ENCODE measurements around the gene SARS1.

The SARS1 gene

DNA sequence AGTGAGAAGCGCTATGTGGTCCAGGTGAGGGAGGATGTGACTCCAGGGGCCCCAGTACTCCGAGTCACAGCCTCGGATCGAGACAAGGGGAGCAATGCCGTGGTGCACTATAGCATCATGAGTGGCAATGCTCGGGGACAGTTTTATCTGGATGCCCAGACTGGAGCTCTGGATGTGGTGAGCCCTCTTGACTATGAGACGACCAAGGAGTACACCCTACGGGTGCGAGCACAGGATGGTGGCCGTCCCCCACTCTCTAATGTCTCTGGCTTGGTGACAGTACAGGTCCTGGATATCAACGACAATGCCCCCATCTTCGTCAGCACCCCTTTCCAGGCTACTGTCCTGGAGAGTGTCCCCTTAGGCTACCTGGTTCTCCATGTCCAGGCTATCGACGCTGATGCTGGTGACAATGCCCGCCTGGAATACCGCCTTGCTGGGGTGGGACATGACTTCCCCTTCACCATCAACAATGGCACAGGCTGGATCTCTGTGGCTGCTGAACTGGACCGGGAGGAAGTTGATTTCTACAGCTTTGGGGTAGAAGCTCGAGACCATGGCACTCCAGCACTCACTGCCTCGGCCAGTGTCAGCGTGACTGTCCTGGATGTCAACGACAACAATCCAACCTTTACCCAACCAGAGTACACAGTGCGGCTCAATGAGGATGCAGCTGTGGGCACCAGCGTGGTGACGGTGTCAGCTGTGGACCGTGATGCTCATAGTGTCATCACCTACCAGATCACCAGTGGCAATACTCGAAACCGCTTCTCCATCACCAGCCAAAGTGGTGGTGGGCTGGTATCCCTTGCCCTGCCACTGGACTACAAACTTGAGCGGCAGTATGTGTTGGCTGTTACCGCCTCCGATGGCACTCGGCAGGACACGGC is 37.8 kb downstream of the SARS1 start:
- H3K4me3 ChIP-seq (ENCODE audit: extremely low read depth, insufficient read depth, low read length, poor library complexity, severe bottlenecking): no peak overlapping the region
- no peaks in the 10 kb centered on the region for H3K9me3 ChIP-seq (ENCODE audit: control insufficient read depth, low read length)
- no peak overlapping the region for H3K27ac ChIP-seq (ENCODE audit: low read depth, low read length, severe bottlenecking)
- H3K36me3 ChIP-seq (ENCODE audit: control insufficient read depth, insufficient read depth, low read length): no peaks in the 10 kb centered on the region
- WGBS, 2 experiments (ENCODE audit: insufficient coverage in 2 of 2): 95 to 96% methylated on average over 29 to 30 of the region's 32 CpGs
- peaks cover 31% of the 10 kb centered on the region for H3K4me1 ChIP-seq (ENCODE audit: control insufficient read depth, insufficient read depth, low read length, poor library complexity, severe bottlenecking)

DNA sequence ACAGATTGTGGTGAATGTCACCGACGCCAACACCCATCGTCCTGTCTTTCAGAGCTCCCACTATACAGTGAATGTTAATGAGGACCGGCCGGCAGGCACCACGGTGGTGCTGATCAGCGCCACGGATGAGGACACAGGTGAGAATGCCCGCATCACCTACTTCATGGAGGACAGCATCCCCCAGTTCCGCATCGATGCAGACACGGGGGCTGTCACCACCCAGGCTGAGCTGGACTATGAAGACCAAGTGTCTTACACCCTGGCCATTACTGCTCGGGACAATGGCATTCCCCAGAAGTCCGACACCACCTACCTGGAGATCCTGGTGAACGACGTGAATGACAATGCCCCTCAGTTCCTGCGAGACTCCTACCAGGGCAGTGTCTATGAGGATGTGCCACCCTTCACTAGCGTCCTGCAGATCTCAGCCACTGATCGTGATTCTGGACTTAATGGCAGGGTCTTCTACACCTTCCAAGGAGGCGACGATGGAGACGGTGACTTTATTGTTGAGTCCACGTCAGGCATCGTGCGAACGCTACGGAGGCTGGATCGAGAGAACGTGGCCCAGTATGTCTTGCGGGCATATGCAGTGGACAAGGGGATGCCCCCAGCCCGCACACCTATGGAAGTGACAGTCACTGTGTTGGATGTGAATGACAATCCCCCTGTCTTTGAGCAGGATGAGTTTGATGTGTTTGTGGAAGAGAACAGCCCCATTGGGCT is 38.6 kb downstream of the SARS1 start:
- H3K9me3 ChIP-seq (ENCODE audit: control insufficient read depth, low read length): no peaks in the 10 kb centered on the region
- H3K4me1 ChIP-seq (ENCODE audit: control insufficient read depth, insufficient read depth, low read length, poor library complexity, severe bottlenecking): peaks cover 31% of the 10 kb centered on the region
- 99% methylated on average over 31 of the region's 31 CpGs for WGBS, 2 experiments (ENCODE audit: insufficient coverage in 2 of 2)

DNA sequence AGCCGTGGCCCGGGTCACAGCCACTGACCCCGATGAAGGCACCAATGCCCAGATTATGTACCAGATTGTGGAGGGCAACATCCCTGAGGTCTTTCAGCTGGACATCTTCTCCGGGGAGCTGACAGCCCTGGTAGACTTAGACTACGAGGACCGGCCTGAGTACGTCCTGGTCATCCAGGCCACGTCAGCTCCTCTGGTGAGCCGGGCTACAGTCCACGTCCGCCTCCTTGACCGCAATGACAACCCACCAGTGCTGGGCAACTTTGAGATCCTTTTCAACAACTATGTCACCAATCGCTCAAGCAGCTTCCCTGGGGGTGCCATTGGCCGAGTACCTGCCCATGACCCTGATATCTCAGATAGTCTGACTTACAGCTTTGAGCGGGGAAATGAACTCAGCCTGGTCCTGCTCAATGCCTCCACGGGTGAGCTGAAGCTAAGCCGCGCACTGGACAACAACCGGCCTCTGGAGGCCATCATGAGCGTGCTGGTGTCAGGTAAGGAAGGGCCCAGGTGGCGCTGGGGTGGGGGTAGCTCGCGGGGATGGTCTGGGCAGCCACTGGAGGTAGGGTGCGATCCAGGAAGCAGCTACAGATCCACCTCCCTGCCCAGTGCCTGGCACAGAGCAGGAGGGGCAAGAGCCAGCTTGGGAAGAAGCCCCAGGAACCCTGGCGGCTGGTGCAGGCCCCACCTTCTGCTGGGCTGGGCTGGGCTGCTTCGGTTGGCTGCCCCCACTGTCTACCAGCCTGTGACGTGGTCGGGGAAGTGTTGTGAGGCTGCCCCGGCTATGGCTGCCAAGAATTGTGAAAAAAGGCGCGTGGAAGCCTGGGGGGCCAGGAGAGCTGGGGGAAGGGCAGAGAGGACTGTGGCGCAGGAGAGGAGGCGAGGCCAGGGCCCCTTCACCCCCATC is 39.4 kb downstream of the SARS1 start:
- 84 to 87% methylated on average over 32 to 33 of the region's 33 CpGs for WGBS, 2 experiments (ENCODE audit: insufficient coverage in 2 of 2)
- Histone ChIP-seq H3K4me3 (ENCODE audit: extremely low read depth, insufficient read depth, low read length, poor library complexity, severe bottlenecking) (no peak overlapping the region), H3K9me3 (ENCODE audit: control insufficient read depth, low read length) (no peaks in the 10 kb centered on the region), H3K27ac (ENCODE audit: low read depth, low read length, severe bottlenecking) (peak overlapping the region; percentile 95), H3K4me1 (ENCODE audit: control insufficient read depth, insufficient read depth, low read length, poor library complexity, severe bottlenecking) (peaks cover 36% of the 10 kb centered on the region), H3K36me3 (ENCODE audit: control insufficient read depth, insufficient read depth, low read length) (no peaks in the 10 kb centered on the region)

More for the DNA sequence above, 38.6 kb downstream of the SARS1 start:
- Histone ChIP-seq H3K27ac (ENCODE audit: low read depth, low read length, severe bottlenecking) (no peak overlapping the region), H3K4me3 (ENCODE audit: extremely low read depth, insufficient read depth, low read length, poor library complexity, severe bottlenecking) (no peak overlapping the region), H3K36me3 (ENCODE audit: control insufficient read depth, insufficient read depth, low read length) (no peaks in the 10 kb centered on the region)

DNA sequence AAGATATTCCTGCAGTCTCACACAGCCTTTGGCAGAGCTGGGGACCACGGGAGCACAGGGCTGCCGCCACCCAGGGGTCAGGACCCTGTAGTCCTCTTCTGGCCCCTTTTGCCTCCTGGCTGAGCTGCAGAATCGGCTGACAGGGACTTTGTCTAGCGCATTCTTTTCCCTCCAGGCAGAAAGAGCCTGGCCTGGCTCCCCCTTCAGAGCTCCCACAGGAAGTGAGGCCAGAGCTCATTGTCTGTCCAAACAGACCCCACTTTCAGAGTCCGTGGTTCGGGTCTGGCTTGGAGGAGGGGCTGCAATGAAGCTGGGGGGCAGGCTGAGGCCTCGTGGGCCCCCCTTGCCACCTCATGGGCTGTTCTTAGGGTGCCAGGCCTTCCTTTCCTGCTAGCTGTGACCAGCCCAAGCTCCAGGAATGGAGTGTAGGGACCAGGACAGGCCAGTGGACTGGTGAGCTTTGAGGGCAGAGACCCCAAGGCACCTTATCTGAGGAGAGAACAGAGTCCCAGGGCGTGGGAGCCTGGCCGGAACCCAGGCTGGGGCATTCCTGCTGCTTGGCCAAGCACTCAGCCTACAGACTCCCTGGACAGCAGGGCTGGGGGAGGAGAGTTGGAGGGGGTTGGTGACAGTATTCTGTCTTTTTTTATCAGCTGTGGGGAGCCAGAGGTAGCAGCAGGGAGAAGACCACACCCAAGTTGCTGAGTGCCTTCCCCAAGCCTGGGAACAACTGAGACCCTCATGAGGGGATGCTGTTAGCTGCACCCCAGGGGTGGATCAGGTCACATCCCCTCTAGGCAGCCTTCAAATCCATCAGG is 40.3 kb downstream of the SARS1 start:
- H3K27ac ChIP-seq (ENCODE audit: low read depth, low read length, severe bottlenecking): peak overlapping the region; percentile 95
- 47 to 55% methylated on average over 6 to 7 of the region's 9 CpGs for WGBS, 2 experiments (ENCODE audit: insufficient coverage in 2 of 2)
- peak overlapping the region; percentile 11 for H3K4me3 ChIP-seq (ENCODE audit: extremely low read depth, insufficient read depth, low read length, poor library complexity, severe bottlenecking)
- H3K9me3 ChIP-seq (ENCODE audit: control insufficient read depth, low read length): no peaks in the 10 kb centered on the region
- H3K36me3 ChIP-seq (ENCODE audit: control insufficient read depth, insufficient read depth, low read length): no peaks in the 10 kb centered on the region
- peaks cover 32% of the 10 kb centered on the region for H3K4me1 ChIP-seq (ENCODE audit: control insufficient read depth, insufficient read depth, low read length, poor library complexity, severe bottlenecking)

DNA sequence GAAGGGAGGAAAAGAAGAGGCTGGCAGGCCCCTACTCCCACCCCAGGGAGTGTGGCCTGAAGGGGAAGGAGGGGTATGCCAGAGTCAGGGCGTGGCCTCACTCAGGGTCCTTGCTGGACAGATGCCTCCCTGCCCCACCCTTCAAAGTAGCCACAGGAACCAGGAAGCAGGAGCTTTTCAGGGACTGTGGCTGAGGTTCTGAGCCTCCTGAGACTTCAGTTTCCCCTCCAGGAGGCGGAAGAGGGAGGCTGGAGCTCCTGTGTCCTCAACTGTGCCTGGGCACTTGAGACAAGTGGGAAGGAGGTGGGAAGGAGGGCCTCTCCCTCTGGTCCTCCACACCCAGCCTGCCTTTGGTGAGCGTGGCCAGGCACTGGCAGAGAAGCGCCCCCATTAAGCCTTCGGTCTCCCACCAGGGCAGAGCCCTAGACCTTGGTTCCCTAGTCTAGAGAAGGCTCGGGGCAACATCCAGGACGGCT is 40.9 kb downstream of the SARS1 start:
- Histone ChIP-seq H3K4me3 (ENCODE audit: extremely low read depth, insufficient read depth, low read length, poor library complexity, severe bottlenecking) (no peak overlapping the region), H3K36me3 (ENCODE audit: control insufficient read depth, insufficient read depth, low read length) (no peaks in the 10 kb centered on the region), H3K4me1 (ENCODE audit: control insufficient read depth, insufficient read depth, low read length, poor library complexity, severe bottlenecking) (peaks cover 30% of the 10 kb centered on the region), H3K27ac (ENCODE audit: low read depth, low read length, severe bottlenecking) (peak overlapping the region; percentile 95), H3K9me3 (ENCODE audit: control insufficient read depth, low read length) (no peaks in the 10 kb centered on the region)
- 56 to 82% methylated on average over 3 to 5 of the region's 7 CpGs for WGBS, 2 experiments (ENCODE audit: insufficient coverage in 2 of 2)

DNA sequence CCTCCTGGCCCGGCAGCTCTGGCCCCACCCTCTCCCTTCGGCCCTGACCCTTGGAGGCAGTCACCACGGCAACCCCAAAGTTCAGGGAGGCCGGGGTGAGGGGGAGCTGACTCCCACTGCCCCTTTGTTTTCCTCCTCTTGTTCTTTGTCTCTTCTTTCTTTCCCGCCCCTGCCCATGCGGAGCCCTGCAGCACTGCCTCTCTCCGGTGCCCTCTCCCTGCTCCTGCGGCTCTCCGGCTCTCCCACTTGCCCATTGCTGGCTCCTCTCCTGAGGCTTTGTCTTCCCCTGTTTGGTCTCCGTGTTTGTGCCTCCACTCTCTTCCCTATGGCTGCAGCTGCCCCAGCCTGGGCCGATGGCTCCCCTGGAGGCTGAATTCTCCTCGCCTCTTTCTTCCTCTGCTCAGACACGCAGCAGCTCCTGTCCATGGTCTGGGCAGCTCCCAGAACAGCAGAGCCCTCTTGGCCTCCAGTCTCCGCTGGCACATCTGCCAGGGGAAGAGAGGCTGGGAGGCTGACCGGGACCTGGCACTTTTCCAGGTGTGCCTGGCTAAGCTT is 41.5 kb downstream of the SARS1 start:
- 61% methylated on average over 12 to 15 of the region's 15 CpGs for WGBS, 2 experiments (ENCODE audit: insufficient coverage in 2 of 2)
- H3K4me3 ChIP-seq (ENCODE audit: extremely low read depth, insufficient read depth, low read length, poor library complexity, severe bottlenecking): no peak overlapping the region
- no peaks in the 10 kb centered on the region for H3K36me3 ChIP-seq (ENCODE audit: control insufficient read depth, insufficient read depth, low read length)
- H3K27ac ChIP-seq (ENCODE audit: low read depth, low read length, severe bottlenecking): peak overlapping the region; percentile 57
- H3K4me1 ChIP-seq (ENCODE audit: control insufficient read depth, insufficient read depth, low read length, poor library complexity, severe bottlenecking): peaks cover 31% of the 10 kb centered on the region
- no peaks in the 10 kb centered on the region for H3K9me3 ChIP-seq (ENCODE audit: control insufficient read depth, low read length)

DNA sequence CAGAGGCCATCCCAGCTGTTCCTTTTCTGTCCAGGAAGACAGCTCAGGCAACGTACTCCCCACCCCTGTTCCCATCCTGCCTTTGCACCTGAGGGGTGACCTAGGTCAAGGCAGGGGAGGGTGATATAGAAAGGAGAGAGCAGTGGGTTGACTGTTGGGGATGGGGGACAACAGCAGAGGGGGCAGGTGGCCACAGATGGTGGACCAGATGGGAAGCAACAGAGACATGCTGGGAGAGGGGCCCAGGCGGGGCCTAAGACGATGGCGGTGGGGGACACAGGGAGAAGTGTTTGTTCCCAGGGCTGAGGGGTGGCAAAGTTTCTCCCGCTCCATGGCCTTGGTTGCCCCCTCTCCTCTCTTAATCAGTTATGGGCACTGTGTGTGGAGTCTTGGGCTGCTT is 42.0 kb downstream of the SARS1 start:
- 92 to 96% methylated on average over 2 to 4 of the region's 5 CpGs for WGBS, 2 experiments (ENCODE audit: insufficient coverage in 2 of 2)
- no peaks in the 10 kb centered on the region for H3K36me3 ChIP-seq (ENCODE audit: control insufficient read depth, insufficient read depth, low read length)
- H3K9me3 ChIP-seq (ENCODE audit: control insufficient read depth, low read length): no peaks in the 10 kb centered on the region
- peaks cover 36% of the 10 kb centered on the region for H3K4me1 ChIP-seq (ENCODE audit: control insufficient read depth, insufficient read depth, low read length, poor library complexity, severe bottlenecking)
- H3K4me3 ChIP-seq (ENCODE audit: extremely low read depth, insufficient read depth, low read length, poor library complexity, severe bottlenecking): no peak overlapping the region
- peak overlapping the region; percentile 5 for H3K27ac ChIP-seq (ENCODE audit: low read depth, low read length, severe bottlenecking)

DNA sequence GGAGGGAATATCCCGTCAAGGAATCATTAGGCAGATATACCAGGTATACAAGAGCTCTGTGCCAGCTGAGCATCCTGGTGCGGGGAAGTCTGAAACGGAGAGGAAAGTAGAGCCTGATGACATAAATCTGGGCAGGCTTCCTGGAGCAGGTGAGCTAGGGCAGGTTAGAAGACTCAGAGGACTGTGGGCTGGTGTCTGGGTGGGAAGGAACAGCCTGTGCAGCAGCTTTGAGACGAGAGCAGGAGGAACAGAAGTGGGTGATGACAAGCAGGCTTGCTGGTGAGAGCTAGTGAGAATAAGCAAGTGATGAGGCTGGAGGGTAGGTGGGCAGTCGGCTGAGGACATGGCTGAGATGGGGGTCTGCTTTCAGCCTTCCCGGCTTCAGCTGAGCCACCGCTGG is 42.4 kb downstream of the SARS1 start:
- H3K27ac ChIP-seq (ENCODE audit: low read depth, low read length, severe bottlenecking): peak overlapping the region; percentile 5
- H3K36me3 ChIP-seq (ENCODE audit: control insufficient read depth, insufficient read depth, low read length): no peaks in the 10 kb centered on the region
- 87 to 99% methylated on average over 5 to 6 of the region's 7 CpGs for WGBS, 2 experiments (ENCODE audit: insufficient coverage in 2 of 2)
- H3K9me3 ChIP-seq (ENCODE audit: control insufficient read depth, low read length): no peaks in the 10 kb centered on the region
- peaks cover 38% of the 10 kb centered on the region for H3K4me1 ChIP-seq (ENCODE audit: control insufficient read depth, insufficient read depth, low read length, poor library complexity, severe bottlenecking)
- no peak overlapping the region for H3K4me3 ChIP-seq (ENCODE audit: extremely low read depth, insufficient read depth, low read length, poor library complexity, severe bottlenecking)

DNA sequence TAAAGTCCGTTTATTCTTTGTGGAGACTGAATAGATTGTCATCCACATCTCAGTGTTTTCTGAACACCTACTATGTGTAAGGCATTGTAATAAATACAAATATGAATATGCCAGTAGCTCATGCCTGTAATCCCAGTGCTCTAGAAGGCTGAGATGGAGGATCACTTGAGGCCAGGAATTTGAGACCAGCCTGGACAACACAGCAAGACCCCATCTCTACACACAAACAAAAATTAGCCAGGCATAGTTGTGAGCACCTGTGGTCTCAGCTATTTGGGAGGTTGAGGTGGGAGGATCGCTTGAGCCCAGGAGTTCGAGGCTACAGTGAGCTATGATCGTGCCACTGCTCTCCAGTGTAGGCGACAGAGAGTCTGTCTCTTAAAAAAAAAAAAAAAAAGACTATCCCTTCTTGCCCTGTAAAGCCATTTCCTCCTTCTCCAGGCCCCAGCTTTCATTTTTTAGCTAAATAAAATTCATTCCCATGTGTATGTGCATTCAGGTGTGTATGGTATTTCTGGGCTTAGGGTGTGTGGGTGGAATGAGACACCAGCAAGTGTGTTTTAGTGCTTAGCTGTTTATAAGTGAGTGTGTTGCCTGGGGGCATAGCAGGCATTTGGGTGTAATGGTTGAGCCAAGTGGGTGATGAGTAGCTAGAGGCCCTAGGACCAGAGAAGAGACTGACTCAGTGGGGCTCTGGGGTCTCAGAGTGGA is 43.4 kb downstream of the SARS1 start:
- H3K9me3 ChIP-seq (ENCODE audit: control insufficient read depth, low read length): no peaks in the 10 kb centered on the region
- H3K36me3 ChIP-seq (ENCODE audit: control insufficient read depth, insufficient read depth, low read length): no peaks in the 10 kb centered on the region
- WGBS, 2 experiments (ENCODE audit: insufficient coverage in 2 of 2): 86 to 92% methylated on average over 3 to 4 of the region's 5 CpGs
- H3K27ac ChIP-seq (ENCODE audit: low read depth, low read length, severe bottlenecking): no peak overlapping the region
- H3K4me1 ChIP-seq (ENCODE audit: control insufficient read depth, insufficient read depth, low read length, poor library complexity, severe bottlenecking): peaks cover 38% of the 10 kb centered on the region
- no peak overlapping the region for H3K4me3 ChIP-seq (ENCODE audit: extremely low read depth, insufficient read depth, low read length, poor library complexity, severe bottlenecking)

All from mesodermal cell (in vitro differentiated cells).